Right kidney (tissue), 1 donor: ENCODE measurements around the gene POU5F1.
"Not testable (repeated sequence)": the region's sequence is repeated elsewhere in the genome, so short reads cannot be mapped to it uniquely, and the experiment has no call there.

ENCODE experiments used
- DNase-seq: peaks from one replicate; pipeline ENCODE4 v3.0.0-alpha.2; 2016

Gene POU5F1

DNA sequence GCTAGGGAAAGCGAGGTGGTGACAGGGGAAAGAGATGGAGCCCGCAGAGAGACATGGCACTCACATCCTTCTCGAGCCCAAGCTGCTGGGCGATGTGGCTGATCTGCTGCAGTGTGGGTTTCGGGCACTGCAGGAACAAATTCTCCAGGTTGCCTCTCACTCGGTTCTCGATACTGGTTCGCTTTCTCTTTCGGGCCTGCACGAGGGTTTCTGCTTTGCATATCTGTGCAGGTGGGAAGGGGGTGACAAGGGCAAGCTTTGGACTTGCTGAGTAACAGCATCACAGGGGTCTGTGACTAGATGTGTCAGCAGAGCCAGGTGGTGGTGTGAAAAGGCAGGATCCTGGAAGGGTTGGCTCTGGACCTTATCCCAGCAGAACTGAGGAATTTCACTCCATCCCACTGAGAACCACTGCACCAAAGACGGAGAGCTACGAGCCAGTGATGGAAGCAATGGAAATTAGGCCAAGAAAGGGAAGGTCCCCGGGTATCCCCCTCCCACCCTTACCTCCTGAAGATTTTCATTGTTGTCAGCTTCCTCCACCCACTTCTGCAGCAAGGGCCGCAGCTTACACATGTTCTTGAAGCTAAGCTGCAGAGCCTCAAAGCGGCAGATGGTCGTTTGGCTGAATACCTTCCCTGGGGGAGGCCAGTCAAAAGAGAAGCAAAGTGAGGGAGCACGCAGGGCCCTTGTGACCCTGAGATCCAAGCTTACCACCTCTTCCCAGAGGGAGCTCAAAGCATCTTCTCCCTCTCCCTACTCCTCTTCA lies 5.2 kb downstream of the POU5F1 start:
- DNase-seq, result not testable (repeated sequence)

DNA sequence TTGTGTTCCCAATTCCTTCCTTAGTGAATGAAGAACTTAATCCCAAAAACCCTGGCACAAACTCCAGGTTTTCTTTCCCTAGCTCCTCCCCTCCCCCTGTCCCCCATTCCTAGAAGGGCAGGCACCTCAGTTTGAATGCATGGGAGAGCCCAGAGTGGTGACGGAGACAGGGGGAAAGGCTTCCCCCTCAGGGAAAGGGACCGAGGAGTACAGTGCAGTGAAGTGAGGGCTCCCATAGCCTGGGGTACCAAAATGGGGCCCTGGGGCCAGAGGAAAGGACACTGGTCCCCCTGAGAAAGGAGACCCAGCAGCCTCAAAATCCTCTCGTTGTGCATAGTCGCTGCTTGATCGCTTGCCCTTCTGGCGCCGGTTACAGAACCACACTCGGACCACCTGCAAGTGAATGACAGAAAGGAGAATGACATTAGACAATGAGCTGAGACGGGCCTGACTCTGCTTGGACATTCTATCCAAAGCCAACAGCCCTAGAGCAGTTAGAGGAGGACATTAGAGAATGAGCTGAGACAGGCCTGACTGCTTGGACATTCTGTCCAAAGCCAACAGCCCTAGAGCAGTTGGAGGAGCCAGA lies 5.9 kb downstream of the POU5F1 start:
- not testable (repeated sequence) for DNase-seq

DNA sequence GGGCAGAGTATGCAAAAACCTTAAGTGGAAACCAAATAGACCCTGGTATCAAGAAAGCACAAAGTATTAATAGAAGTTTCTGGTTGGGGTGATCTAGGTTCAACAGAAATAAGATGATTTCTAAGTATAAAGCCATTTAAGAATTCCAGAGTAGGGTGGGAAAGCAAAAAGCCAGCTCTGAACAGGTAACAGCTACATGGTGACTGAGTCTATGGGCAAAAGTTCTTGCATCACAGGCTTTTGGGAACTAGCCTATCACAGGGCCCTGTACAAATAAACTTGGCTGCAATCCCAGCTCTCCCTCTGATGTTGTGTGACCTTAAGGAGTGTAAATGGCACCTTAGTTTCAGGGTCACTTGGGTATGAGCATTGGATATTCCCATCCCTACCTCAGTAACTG lies 6.6 kb downstream of the POU5F1 start:
- no peak for DNase-seq

DNA sequence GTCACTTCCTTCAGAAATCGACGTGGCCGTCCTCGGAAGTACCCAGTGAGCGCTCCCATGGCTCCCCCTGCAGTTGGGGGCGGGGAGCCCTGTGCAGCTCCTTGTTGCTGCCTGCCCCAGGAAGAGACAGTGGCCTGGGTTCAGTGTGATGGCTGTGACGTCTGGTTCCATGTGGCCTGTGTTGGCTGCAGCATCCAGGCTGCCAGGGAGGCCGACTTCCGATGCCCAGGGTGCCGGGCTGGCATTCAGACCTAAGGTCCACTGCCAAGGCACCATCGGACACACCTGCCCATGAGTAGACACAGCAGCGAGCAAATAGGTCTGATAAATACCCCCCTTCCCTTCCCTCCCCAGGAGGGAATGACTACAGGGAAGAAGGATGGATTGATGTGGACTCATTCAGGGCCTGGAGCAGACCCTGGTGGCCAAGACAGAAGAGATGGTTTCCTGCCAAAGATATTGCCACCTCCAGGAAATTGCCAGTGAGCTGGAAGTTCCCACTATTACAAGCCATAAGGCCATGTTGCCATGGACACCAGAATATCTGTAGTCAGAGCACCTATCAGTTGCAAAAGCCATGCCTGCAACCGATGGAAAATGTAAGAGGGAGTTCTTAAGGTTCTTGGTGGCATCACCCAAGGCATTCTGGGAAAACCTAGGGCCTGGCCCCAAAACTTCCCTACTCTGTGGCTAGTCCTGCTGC lies 7.9 kb downstream of the POU5F1 start:
- DNase-seq, result no peak

DNA sequence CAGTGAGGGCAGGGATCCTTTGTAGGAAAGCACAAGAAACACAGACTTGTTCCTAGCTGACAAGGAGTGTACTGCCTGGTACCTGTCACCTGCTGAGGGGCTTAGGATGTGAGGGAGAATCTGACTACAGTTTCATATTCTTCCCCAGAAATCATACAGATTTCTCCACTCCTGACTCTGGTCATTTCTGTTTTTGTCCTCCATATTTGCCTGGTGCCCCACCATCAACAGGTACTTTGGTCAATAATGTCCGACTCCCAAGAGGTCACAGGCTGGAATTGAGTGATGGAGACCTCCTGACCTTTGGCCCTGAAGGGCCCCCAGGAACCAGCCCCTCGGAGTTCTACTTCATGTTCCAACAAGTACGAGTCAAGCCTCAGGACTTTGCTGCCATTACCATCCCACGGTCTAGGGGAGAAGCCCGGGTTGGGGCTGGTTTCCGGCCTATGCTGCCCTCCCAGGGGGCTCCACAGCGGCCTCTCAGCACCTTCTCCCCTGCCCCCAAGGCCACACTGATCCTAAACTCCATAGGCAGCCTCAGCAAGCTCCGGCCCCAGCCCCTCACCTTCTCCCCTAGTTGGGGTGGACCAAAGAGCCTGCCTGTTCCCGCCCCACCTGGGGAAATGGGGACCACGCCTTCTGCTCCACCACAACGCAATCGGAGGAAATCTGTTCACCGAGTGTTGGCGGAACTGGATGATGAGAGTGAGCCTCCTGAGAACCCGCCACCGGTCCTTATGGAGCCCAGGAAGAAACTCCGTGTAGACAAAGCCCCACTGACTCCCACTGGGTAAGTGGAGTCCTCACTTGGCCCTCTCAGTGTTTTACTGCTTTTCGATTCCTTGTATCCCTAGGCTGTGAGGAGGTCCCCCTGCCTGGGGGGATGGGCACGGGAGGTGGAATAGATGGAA lies 9.0 kb downstream of the POU5F1 start:
- no peak for DNase-seq

DNA sequence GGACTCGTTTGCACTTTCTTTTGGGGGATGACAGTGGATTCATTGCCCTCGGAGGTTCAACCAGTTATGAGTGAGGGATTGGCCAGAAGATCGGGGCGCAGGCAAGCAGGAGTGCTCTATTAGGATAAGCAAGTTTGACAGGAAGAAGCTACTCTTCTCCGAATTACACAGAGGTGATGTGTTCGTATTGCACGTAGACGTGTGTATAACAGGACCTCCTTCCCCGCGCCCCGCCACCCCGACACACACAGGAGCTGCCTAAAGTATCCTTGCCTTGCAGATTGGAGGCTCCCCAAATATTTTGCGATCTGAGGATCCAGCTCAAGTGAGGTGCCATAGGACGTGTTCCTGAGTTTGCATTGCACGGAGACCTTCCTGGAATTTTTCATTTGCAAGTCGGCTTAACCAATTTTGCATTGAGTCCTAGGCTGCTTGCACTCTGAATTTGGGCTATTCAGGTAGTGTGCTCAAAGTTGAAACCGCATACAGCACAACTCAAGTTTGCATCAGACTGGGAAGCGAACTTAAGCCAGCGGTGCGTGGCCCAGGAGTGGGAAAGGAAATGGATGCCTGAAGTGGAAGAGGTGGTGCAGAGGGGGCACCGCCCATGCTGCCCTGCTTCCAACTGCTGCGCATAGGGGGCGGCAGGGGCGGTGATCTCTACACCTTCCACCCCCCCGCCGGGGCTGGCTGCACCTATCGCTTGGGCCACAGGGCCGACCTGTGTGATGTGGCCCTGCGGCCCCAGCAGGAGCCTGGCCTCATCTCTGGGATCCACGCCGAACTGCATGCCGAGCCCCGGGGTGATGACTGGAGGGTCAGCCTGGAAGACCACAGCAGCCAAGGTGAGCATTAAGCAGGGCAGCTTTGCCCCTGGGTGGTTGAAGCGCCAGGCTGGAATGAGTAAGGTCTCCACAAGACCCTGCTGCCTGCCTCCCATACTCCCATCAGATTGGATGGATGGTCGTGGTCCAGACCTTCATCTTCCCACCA lies 11.3 kb downstream of the POU5F1 start:
- DNase-seq, result no peak

DNA sequence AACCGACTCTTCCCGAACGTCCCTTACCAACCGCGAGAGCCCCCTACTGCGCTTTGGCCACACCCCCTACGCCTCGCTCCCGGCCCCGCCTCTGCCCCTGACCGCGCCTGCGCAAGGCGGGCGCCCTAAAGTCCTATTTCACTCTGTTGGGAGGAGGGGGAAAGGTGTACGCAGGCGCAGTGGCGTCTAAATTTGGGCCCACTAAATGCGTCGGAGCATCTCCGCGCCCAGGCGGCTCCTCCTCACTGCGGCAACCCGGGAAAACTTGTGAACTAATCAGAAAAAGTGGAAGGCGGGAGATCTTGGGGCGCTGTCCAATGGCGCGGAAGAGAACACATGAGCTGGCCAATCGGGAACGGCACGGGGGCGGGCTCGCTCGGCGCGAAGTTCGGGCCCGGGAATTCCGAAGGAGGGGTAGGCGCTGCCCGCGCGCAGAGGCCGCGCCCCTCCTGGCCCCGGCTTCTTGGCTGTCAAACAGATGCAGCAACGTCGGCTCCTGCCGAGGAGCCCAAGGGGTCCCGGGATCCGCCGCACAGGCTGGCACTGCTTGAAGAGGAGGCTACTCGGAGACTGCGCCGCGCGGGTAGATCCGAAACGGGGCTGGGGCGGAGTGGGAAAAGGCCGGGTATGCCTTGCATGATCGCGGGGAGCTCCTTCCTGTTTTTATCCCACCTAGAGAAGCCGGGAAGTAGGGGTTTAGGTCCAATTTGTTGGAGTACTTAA lies 12.2 kb downstream of the POU5F1 start, which contains the start of gene TCF19:
TCF19 (plus strand) TSS at position 450 of the 723 bp plus-strand sequence. CDS start 881 bp downstream, outside the sequence.
- peak; percentile 97 for DNase-seq

DNA sequence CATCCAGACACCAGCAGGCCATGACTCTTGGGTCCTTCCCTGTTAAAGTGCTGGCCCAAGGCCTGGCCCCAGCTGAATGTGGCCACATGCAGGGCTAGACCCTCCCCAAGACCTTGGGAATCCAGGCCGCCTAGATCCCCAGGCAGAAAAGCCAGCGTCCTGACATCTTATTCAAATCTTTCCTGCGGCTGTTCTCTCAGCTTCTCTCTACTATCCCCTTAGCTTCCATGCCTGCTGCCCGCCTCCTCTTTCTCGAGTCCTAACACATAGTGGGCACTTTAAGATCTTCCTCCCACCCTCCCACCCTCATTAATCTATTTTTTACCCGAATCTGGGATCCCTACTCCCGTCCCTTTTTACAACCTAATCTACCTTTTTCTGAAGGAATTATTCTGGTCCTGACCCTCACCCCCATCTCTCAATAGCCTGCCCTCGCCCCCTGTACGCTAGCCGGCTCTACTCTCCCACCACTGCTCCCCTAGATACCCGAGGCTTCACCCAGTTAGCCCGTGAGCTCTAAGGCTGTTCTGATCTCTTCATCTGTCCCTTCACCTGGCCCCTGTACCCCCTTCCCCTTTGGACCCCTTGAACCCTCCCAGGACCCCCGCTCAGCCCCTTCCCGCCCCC lies 12.9 kb downstream of the POU5F1 start, which contains the start of gene CCHCR1:
CCHCR1 (minus strand) TSS at position 290 of the 627 bp plus-strand sequence; CDS start at position 88, 202 bp downstream.
- DNase-seq, result no peak

DNA sequence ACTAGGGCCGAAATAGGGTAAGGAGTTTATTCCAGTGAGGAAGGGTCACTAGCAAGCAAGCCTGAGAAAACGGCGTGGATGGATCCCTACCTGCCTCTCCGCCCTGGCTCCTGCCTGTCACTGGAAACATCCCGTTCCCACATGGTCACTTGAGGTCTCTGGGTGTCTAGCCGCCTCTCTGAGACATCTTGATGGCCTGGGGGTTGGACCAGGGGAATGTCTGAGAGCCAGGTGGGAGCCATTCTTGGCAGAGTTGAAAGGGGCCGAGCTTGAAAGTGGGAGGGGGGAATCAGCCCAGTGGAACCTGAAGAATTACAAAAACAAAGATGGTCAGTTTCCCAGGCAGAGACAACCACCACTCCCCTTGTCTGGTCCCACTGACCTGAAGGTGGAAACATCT lies 13.8 kb downstream of the POU5F1 start:
- no peak for DNase-seq

DNA sequence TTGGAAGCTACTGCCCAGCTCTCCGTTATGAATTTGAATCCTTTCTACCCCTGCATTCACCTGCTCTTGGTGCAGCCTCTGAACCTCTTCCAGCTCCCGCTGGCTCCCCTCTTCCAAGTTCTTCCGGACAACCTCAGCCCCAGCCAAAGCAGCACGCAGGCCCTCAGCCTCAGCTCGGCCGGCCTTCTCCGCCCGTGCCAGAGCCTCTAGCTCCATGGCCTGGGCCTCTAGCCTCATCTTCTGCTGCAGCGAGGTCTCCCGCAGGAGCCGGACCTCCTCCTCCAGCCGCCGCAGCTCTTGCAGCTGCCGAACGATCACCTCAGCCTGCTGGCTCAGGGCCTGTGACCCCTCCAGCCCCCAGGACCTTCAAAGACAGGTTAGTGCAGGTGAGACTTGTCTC lies 16.0 kb downstream of the POU5F1 start:
- DNase-seq, result no peak

DNA sequence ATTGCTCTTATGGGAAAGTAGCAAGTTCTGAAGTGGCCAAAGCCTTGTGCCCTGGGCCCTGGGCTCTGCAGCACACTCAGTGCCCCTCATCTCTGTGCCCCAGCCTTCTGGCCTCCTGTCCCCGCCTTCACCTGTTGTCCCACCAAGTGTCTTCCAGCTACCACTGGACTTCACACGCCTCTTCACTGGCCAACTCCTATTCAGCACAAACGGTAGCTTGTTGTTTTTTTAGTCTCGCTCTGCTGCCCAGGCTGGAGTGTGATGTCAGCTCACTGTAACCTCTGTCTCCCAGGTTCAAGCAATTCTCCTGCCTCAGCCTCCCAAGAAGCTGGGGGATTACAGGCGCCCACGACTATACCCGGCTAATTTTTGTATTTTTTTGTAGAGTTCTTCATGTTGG lies 17.7 kb downstream of the POU5F1 start:
- DNase-seq, result no peak

DNA sequence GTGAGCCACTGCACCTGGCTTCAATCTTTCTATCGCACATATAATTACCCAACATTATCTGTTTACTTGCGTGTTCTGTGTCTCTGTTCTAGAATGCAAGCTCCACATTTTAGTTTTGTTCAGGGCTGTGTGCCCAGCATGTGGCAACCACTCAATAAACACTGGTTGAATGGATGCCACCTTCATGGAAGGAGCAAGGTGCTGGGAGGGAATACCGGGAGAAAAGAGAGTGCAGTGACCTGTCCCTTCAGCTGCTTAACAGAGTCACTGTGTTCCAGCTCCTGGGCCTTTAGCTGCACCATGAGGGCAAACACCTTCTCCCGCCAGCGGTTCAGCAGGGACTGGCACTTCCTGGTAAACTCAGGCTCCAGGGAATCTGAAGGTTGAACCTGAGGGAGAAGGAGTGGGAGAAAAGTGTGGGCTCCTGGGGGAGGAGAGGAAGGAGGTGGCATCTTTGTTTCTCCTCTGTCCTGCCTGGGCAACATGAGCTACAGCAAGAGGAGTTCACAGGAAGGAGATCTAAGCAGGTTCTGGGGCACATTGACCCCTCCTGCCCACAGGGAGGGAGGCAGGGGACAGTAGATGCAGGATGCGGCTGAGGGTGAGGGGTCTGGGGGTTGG lies 20.5 kb downstream of the POU5F1 start:
- DNase-seq, result no peak

DNA sequence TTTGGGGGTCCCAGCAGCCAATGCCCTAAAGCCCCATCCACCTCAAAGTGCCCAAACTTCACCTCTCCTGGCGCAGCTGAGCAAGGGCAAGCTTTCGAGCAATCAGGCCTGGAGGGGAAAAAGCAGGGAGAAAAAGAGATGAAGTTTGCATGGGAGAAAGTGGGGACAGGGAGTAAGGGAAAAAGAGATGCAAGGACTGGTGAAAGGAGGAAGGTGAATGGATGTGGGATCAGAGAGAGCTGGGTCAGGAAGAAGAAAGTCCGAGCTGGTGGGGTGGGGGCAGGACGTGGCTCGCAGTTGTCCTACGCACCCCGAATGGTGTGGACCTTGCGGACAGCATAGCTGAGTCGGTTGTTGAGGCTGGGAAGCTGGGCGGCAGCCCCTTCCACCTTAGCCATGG lies 25.1 kb downstream of the POU5F1 start:
- no peak for DNase-seq

DNA sequence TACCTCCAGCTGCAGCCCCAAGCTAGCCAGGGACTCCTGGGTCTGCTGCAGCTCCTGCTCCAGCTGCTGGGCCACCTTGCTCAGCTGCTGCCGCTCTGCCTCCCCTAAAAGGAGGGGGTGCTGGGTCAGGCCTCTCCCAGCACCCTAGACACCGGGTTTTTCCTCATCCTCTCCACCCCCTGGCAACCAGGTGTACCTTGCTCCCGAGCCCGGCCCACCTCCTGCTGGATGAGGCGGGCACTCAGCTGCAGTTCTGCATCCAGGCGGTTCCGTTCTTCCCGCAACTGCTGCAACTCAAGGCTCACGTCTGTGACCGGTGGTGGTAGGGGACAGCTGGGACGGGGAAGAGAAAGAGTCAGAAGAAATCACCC lies 25.5 kb downstream of the POU5F1 start:
- no peak for DNase-seq

DNA sequence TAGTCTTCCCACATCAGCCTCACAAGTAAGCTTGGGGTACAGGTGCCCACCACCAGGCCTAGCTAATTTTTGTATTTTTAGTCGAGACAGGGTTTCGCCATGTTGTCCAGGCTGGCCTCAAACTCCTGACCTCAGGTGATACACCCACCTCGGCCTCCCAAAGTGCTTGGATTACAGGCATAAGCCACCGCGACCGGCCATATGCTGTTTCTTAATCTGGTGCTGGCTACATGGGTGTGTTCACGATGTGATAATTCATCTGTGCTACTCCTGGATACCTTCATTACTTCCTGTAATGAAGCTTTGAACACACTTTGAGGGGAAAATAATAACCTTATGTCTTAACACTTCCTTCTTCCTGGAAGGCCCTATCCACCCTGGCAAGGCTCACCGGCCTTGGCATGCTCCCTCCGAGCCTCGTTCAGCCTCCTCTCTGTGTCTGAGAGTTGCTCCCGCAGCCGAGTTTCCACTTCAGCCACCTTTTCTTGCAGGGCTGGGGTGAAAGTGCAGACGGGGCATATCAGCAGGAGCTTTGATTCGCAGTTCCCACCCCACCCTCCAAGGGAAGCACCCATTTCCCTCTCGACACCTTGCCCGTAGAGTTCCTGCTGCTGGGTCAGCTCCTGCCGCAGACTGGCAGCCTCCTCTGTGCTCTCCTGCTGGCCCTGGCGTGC lies 26.0 kb downstream of the POU5F1 start:
- DNase-seq, result no peak

DNA sequence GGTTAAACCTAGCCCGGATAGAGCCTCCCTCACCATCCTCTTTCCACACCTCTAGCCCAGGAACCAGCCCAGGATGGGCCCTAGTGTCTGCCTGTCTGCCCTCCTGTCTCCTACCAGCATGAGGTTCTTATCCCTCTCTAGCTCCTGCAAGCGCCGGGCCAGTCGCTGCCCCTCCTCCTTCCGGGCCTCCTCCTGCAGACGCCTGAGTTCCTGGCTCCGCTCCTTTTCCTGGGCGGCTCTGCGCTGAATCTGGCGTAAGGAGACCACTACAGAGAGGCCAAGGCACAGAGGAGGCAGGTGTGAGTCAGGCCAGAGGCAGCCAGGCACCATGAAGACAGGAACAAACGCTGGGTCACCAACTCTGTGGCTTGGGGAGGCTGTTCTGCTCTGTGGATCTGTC lies 27.3 kb downstream of the POU5F1 start:
- no peak for DNase-seq

DNA sequence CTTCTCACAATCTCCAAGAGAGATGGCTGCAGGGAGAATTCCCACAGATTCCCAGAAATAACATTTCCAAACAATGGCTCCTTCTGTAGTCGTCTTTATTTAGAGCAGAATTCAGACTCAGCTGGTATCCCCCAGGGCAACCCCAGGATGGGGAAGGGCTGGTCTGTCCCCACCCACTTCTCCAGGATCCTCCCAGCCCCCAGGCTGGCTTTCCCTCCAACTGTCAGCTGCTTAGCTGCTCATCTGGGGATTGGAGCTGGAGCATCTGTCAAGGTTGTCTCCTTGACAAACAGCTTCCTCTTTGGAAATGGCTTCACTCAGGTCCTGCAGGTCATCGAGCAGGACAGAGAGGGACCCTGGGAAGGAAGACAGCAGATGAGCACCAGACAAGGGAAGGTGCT lies 28.1 kb downstream of the POU5F1 start:
- DNase-seq, result no peak

DNA sequence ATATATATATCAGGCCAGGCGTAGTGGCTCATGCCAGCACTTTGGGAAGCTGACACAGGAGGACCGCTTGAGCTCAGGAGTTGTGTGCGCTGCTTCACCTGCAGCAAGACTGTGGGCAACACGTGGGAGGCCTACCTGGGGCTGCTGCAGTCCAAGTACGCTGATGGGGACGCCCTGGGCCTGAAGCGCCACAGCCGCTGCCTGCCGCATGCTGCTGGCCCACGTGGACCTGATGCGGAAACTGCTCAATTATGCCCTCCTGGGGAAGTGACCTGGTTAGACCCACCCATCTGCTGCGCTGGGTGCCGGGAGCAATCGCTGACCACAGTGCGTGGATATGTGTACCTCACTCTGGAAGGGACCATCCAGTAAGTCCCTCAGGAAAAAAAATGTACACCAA lies 29.8 kb downstream of the POU5F1 start:
- DNase-seq, result no peak

DNA sequence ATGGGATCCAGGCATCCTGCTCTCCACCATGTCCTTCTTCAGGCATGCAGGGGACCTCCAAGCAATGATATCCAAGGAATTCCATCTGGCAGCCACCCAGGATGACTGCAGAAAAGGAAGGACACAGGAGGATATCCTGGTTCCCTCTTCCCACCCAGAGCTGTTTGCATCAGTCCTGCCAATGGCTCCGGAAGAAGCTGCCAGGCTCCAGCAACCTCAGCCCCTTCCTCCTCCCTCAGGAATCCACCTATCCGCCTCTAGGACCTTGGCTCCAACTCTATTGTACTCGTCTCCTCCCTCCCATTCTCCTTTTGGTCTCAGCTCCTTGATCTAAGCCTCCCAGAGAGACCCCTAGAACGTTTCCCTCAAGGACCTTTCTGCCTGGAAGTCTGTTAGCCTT lies 30.9 kb downstream of the POU5F1 start:
- no peak for DNase-seq
